B cell (primary cell): ENCODE data around the gene LIFR.
"Not testable (repeated sequence)": the region's sequence is repeated elsewhere in the genome, so short reads cannot be mapped to it uniquely, and the experiment has no call there.

Source experiments
- EZH2 ChIP-seq: IDR thresholded peaks from 2 replicates; pipeline ENCODE4 v1.6.1; 2012; ENCODE audit warnings: borderline replicate concordance, low read depth, mild to moderate bottlenecking, moderate library complexity, low read length; ENCODE audit not compliant: insufficient read depth, poor library complexity, severe bottlenecking
- TF ChIP-seq, protein P1 (sequence below): fragments of 200-600 bp; IDR thresholded peaks from one replicate; pipeline ENCODE4 v1.8.0; 2022; ENCODE audit warnings: antibody characterized with exemption, mild to moderate bottlenecking

DNA sequence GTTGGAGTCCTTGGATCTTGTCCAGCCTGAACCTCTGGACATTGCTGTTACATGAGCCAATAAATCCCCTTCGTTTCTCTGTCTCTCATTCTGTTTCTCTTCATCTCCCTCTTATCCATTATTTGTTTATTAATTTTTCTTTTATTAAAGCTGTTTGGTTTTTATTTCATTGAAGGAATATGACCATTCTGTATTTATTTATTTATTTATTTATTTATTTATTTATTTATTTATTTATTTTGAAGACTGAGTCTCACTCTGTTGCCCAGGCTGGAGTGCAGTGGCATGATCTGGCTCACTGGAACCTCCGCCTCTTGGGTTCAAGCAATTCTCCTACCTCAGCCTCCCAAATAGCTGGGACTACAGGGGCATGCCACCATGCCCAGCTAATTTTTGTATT, 10.9 kb upstream of the LIFR start:
- TF ChIP-seq, protein P1, sequence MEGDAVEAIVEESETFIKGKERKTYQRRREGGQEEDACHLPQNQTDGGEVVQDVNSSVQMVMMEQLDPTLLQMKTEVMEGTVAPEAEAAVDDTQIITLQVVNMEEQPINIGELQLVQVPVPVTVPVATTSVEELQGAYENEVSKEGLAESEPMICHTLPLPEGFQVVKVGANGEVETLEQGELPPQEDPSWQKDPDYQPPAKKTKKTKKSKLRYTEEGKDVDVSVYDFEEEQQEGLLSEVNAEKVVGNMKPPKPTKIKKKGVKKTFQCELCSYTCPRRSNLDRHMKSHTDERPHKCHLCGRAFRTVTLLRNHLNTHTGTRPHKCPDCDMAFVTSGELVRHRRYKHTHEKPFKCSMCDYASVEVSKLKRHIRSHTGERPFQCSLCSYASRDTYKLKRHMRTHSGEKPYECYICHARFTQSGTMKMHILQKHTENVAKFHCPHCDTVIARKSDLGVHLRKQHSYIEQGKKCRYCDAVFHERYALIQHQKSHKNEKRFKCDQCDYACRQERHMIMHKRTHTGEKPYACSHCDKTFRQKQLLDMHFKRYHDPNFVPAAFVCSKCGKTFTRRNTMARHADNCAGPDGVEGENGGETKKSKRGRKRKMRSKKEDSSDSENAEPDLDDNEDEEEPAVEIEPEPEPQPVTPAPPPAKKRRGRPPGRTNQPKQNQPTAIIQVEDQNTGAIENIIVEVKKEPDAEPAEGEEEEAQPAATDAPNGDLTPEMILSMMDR = not testable (repeated sequence)
- TF ChIP-seq EZH2 = not testable (repeated sequence)
